COLO829 (cell line): ENCODE results near the gene APBA2.
"Not testable (repeated sequence)": the region's sequence is repeated elsewhere in the genome, so short reads cannot be mapped to it uniquely, and the experiment has no call there.

Experiments used
- DNase-seq: peaks from one replicate; pipeline ENCODE4 v3.0.0; 2012; ENCODE audit warnings: low spot score

The APBA2 gene

GRCh38 chr15:28878209-28878608, 7.6 kb upstream of the APBA2 start:
- no peak for DNase-seq

GRCh38 chr15:28879551-28879950, 6.2 kb upstream of the APBA2 start:
- DNase-seq: no peak

- no peak for DNase-seq
Observed at GRCh38 chr15:28880680-28881079, 5.1 kb upstream of the APBA2 start.

GRCh38 chr15:28881170-28881569, 4.6 kb upstream of the APBA2 start:
- no peak for DNase-seq

GRCh38 chr15:28881600-28881999, 4.2 kb upstream of the APBA2 start:
- no peak for DNase-seq

GRCh38 chr15:28884151-28884940, 1.4 kb upstream of the APBA2 start:
- no peak for DNase-seq

GRCh38 chr15:28885128-28885629, 595 bp upstream of the APBA2 start:
- no peak for DNase-seq

GRCh38 chr15:28886431-28887338, 911 bp downstream of the APBA2 start:
- no peak for DNase-seq

- no peak for DNase-seq
Observed at GRCh38 chr15:28887339-28888174, 1.8 kb downstream of the APBA2 start.

- DNase-seq: no peak
Observed at GRCh38 chr15:28888302-28888894, 2.6 kb downstream of the APBA2 start.

- DNase-seq: no peak
Observed at GRCh38 chr15:28888900-28889299, 3.1 kb downstream of the APBA2 start.

GRCh38 chr15:28889346-28889745, 3.6 kb downstream of the APBA2 start:
- no peak for DNase-seq

- DNase-seq: not testable (repeated sequence)
Observed at GRCh38 chr15:28889871-28890270, 4.1 kb downstream of the APBA2 start.

- not testable (repeated sequence) for DNase-seq
Observed at GRCh38 chr15:28890291-28890690, 4.5 kb downstream of the APBA2 start.

GRCh38 chr15:28890711-28891495, 5.1 kb downstream of the APBA2 start:
- DNase-seq: no peak

GRCh38 chr15:28891588-28891987, 5.8 kb downstream of the APBA2 start:
- no peak for DNase-seq

- DNase-seq: no peak
Observed at GRCh38 chr15:28892789-28893610, 7.2 kb downstream of the APBA2 start.

- no peak for DNase-seq
Observed at GRCh38 chr15:28894631-28895030, 8.9 kb downstream of the APBA2 start.

GRCh38 chr15:28895146-28895545, 9.4 kb downstream of the APBA2 start:
- DNase-seq: no peak

- DNase-seq: no peak
Observed at GRCh38 chr15:28895566-28895965, 9.8 kb downstream of the APBA2 start.
